Nephron (organoid): ENCODE results near the gene COL4A1.

ENCODE experiments used
- H3K27ac Mint-ChIP-seq, 3 experiments: 2 replicates each; pipeline ENCODE4 v1.8.0; 2020; ENCODE audit warnings: mixed read lengths in 3 of 3, mild to moderate bottlenecking in 2 of 3, moderate library complexity in 1 of 3
- H3K27me3 Mint-ChIP-seq: 2 replicates; pipeline ENCODE4 v1.8.0; 2021; ENCODE audit warnings: low read depth, mild to moderate bottlenecking, moderate library complexity, mixed read lengths
- H3K36me3 Mint-ChIP-seq: 2 replicates; pipeline ENCODE4 v1.8.0; 2020; ENCODE audit warnings: low read depth, mixed read lengths
- H3K4me1 Mint-ChIP-seq: 2 replicates; pipeline ENCODE4 v1.8.0; 2020; ENCODE audit warnings: mixed read lengths
- H3K4me3 Mint-ChIP-seq, 3 experiments: 2 replicates each; pipeline ENCODE4 v1.8.0; 2020; ENCODE audit warnings: mild to moderate bottlenecking in 3 of 3, mixed read lengths in 3 of 3, moderate library complexity in 2 of 3
- H3K9me3 Mint-ChIP-seq: 2 replicates; pipeline ENCODE4 v1.8.0; 2020; ENCODE audit warnings: mixed read lengths
- TF ChIP-seq, protein P1 (sequence below), 3 experiments: fragments of 200-600 bp; sonication (generic); IDR thresholded peaks; one replicate each; pipeline ENCODE4 v1.5.0; 2021; ENCODE audit warnings: antibody characterized with exemption in 3 of 3; ENCODE audit not compliant: unreplicated experiment in 3 of 3

Gene COL4A1

DNA sequence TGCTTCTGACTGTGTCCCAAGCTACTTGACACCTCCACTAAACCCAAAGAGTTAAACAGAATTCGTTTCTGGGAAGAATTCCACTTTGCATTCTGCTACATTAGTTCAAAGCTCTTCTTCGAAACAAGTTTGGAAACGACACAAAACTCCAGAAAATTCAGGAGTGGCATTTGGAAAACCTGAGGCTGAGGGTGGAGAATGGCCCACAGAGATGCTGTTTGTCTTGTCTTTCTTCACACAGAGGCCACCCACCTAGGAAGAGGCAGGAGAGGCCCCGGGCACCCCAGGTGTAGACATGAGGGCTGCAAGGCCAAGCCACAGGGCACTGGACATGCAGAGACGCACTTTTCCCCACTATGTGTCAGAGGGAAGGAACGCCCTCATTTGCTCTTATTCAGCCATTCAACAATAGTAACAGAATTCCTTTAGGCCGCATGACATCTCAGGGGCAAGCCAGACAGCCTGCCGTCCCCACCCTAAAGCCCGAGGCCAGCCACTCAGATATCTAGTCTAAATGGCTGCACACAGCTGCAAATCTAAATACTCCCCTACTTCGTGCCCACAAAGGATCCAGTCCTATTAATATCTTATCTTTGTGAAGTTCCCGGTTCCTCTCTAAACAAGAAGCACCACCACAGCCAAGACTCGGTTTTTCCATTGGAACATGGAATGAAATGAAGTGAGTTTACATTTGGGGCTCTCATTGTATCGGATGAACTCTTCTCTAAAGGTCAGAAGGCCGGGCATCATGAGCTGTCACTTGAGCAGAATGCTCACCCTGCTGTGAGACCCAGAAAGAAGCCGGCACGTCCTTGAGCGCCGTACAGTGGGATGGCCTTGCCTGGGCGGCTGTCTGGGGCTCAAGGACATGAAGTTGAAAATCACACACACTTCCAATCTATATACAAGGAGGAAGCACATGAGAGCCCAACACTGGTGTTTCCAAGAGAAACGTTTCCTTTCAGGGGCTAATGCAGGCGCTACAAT lies 19.8 kb downstream of the COL4A1 start:
- TF ChIP-seq, protein P1, sequence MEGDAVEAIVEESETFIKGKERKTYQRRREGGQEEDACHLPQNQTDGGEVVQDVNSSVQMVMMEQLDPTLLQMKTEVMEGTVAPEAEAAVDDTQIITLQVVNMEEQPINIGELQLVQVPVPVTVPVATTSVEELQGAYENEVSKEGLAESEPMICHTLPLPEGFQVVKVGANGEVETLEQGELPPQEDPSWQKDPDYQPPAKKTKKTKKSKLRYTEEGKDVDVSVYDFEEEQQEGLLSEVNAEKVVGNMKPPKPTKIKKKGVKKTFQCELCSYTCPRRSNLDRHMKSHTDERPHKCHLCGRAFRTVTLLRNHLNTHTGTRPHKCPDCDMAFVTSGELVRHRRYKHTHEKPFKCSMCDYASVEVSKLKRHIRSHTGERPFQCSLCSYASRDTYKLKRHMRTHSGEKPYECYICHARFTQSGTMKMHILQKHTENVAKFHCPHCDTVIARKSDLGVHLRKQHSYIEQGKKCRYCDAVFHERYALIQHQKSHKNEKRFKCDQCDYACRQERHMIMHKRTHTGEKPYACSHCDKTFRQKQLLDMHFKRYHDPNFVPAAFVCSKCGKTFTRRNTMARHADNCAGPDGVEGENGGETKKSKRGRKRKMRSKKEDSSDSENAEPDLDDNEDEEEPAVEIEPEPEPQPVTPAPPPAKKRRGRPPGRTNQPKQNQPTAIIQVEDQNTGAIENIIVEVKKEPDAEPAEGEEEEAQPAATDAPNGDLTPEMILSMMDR (IDR thresholded peaks at IDR 0.05; ENCODE audit: unreplicated experiment in 3 of 3), result no peak
- Mint-ChIP-seq H3K36me3 (peaks cover 32% of the 10 kb centered on the region), H3K27ac (peak overlapping the region in 2 of 3 experiments; percentile 12 to 19), H3K4me3 (no peak overlapping the region), H3K9me3 (peaks cover 3% of the 10 kb centered on the region), H3K27me3 (peaks cover 6% of the 10 kb centered on the region), H3K4me1 (peaks cover 31% of the 10 kb centered on the region)

DNA sequence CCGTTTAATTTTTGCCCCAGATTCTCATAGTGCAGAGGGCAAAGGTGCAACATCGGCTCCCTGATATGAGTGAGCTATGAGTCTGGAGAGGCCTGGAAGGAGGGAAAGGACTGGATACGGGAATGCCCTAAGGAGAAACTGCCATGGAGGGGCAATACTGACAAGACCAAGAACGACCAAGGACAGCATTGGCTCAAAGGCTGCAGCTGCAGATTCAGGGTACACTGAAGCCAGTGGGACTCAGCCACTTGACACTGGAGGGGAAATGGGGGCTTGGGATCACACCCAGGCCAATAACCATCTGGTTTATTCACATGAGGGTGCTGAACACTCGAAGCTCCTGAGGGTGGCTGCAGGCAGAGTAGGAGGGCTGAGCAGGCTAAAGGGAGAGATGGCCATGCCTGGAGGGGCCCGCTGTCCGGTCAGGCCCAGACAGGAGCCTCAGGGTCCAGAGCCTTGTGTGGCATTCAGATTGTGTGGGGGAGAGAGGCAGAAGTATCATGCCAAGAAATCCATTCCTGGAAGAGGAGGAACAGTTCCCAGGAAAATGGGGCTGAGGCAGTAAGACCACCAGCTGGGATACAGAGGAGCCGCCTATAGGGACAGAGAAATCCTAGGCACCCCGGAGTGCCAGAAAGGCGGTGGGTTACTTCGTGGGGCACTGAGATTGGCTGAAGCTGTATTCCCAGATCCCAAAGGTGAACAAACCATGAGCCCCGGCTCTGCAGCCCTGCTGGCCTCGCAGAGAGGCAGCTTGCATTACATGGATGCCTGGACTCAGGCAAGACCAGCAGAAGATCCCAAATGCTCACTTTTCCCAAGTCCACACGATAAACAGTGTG lies 20.7 kb downstream of the COL4A1 start:
- Mint-ChIP-seq H3K9me3 (peaks cover 3% of the 10 kb centered on the region), H3K36me3 (peaks cover 25% of the 10 kb centered on the region), H3K27me3 (peaks cover 6% of the 10 kb centered on the region), H3K4me1 (peaks cover 31% of the 10 kb centered on the region), H3K27ac (no peak overlapping the region), H3K4me3 (no peak overlapping the region)
- TF ChIP-seq, protein P1 (IDR thresholded peaks at IDR 0.05; ENCODE audit: unreplicated experiment in 3 of 3), result no peak

DNA sequence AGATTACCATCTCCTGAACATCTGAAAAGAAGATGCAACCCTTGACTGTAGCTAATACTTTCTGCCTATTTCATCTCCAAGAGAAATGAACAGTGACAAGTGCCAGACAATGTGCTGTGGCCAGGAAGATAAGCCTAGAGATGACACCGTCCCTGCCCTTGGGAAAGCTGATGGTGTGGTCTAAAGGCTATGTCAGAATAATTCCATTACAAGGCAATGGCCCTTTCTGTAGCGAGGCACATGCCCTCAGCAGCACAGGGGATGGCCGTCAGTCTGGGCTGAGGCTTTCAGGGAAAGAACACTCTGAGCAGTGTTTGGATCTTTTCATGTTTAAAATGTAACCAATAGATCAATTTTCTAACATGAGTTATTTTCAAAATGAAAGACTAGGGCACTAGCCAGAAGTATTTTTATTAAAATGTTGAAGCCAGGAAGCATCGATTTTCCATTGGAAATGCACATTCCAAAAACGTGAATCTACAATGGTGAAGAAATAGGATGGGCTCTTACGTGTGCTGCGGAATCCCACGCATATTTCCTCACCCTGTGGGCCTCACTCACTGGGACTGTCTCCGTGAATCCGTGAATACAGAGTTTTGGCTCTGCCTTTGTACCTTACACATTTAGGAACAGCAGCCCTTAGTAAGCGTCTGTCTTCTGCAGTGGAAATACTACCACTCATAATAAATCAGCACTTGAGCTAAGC lies 22.0 kb downstream of the COL4A1 start:
- Mint-ChIP-seq H3K27ac (peak overlapping the region in 2 of 3 experiments; percentile 8 to 60), H3K4me3 (no peak overlapping the region), H3K9me3 (no peaks in the 10 kb centered on the region), H3K4me1 (peaks cover 31% of the 10 kb centered on the region), H3K36me3 (peaks cover 15% of the 10 kb centered on the region), H3K27me3 (peaks cover 6% of the 10 kb centered on the region)
- TF ChIP-seq, protein P1 (IDR thresholded peaks at IDR 0.05; ENCODE audit: unreplicated experiment in 3 of 3), result no peak

DNA sequence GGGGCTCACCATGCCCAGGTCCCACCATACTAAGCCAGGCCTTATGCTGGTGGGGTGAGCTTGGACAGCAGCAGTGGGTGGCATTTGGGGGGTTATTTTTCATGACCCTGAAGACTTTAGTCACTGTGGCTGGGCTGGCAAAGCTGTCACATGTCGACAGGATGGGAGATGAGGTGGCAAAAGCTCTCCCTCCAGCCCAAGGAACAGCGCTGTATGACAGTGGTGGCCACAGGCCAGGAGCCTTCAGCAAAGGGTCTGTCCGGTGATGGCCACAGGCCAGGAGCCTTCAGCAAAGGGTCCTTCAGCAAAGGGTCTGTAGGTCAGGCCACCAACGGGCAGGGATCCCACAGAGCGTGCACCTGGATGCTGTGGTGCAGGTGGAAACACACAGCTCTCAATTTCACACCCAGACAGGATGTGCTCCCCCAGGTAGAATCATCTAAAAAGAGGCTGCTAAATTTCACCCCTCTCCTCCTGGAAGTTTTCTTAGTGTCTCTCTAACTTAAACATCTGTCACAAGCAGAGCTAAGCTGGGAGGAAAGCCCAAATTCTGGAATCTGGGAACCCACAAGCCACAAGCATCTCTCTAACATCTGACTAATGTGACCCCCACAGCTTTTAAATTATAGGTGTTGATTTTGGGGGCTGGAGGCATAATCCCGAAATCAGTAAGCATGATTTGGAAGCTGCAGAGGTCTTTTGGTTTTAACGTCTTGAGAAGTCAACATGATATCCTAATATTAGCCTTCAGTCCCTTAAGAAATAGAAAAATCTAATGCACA lies 23.0 kb downstream of the COL4A1 start:
- TF ChIP-seq, protein P1 (IDR thresholded peaks at IDR 0.05; ENCODE audit: unreplicated experiment in 3 of 3), result no peak
- Mint-ChIP-seq H3K27ac (peak overlapping the region in 2 of 3 experiments; percentile 8 to 60), H3K4me1 (peaks cover 31% of the 10 kb centered on the region), H3K36me3 (peaks cover 8% of the 10 kb centered on the region), H3K4me3 (no peak overlapping the region), H3K27me3 (peaks cover 6% of the 10 kb centered on the region), H3K9me3 (no peaks in the 10 kb centered on the region)

DNA sequence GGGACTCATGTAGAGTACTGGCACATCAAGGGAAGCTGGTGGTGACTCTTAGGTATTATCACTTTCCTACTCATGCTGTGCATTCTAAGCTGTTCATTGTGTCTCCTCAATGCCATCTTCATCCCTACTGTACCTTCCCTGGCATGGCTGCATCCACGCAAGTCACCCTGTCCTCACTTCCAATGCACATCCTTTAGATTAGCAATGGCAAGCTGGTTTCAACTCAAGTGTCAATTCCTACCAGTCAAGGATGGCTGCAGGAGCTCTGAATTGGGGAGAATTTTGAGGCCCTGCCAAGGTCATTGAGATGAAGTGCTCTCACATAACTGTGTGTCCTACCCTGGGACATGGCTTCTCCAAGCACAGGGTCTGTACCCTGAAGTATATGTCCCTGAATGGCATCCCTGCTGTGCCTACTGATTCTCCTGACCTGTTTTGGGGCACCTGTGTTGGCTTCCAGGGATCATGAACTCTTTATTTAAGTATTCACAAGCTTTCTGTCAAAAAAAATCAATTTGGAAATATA lies 24.6 kb downstream of the COL4A1 start:
- no peaks in the 10 kb centered on the region for H3K9me3 Mint-ChIP-seq
- H3K27me3 Mint-ChIP-seq, result peaks cover 2% of the 10 kb centered on the region
- peaks cover 38% of the 10 kb centered on the region for H3K4me1 Mint-ChIP-seq
- H3K36me3 Mint-ChIP-seq, result peaks cover 4% of the 10 kb centered on the region
- H3K4me3 Mint-ChIP-seq, result no peak overlapping the region
- TF ChIP-seq, protein P1 (IDR thresholded peaks at IDR 0.05; ENCODE audit: unreplicated experiment in 3 of 3), result no peak
- H3K27ac Mint-ChIP-seq, result no peak overlapping the region
